ENCODE measurements around the gene MT1HL1.
"Not testable (repeated sequence)": the region's sequence is repeated elsewhere in the genome, so short reads cannot be mapped to it uniquely, and the experiment has no call there.

The MT1HL1 gene

DNA sequence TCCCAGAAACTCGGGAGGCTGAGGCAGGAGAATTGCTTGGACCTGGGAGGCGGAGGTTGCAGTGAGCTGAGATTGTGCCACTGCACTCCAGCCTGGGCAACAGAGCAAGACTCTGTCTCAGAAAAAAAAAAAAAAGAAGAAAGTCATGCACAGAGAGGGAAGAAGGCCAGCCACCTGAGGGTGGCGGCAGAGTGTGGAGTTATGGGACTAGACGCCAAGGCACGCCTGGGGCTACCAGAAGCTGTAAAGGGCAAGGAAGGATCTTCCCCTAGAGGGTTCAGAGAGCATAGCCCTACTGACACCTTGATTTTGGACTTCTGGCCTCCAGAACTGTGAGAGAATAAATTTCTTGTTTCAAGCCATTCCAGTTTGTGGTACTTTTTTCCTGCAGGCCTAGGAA is 30.2 kb downstream of the MT1HL1 start:
- not testable (repeated sequence) for DNase-seq

DNA sequence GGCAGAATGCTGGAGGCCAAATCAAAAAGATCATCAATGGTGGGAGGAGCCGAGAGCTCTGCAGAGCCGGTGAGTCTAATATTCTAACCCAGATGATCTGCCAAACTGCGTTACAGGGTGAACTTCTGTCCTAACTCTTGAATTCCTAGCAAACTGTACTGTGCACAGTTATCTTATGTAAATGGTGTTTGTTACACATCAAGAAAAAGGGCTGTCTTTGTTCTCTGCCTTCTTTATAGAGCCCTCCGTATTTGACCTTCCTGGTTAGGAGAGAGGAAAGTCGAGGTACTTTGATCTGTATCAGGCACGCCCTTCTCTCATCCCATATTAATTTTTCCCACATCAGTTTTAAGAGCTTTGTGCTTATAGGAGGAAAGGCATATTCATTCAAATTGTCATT is 37.6 kb downstream of the MT1HL1 start:
- DNase-seq = no peak

DNA sequence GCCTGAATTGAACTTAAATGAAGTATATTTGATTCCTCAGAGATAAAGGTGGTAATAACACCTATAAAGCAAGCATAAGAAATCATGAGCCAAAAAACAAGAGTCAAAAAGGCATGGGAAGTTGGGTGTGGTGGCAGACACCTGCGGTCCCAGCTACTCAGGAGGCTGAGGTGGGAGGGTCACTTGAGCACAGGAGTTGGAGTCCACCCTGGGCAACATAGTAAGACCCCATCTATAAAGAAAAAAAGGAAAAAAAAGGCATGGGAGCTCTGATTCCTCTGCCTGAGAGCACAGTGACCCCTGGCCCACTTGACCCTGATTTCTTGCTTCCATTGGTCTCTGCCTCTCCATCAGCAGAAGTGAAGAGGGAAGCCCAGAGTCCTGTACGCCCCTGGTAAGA is 40.3 kb downstream of the MT1HL1 start:
- no peak for DNase-seq

DNA sequence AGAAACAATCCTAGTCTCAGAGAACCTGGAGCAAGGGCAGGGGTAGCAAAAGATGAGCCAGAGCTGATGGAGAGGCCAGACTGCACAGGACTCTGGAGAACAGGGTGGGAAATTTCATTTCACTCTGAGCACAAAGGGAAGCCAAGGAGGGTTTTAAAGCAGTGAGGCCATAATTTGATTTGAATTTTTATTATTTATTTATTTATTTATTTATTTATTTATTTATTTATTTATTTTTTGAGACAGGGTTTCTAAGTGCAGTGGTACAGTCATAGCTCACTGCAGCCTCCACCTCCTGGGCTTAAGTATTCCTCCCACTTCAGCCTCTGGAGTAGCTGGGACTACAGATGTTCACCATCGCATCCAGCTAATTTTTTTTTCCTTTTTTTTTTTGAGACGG is 45.1 kb downstream of the MT1HL1 start:
- DNase-seq = no peak

DNA sequence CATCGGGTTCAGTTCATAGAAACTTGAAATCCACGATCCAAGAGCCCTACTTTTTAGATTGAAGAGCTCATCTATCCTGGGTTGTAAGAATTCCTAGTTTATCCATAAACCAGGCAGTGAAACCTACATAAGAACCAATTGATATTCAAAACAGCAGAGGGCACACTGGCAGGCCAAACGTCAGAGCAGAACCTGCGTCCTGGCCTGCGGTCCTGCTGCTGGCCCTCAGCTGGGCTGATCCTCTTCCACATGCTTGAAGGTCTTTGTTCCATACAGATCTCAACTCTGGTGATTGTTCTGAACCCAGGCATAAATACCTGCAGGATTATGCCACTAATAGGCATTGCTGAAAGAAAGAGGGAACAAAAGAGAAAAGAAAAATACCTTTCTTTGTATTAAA is 47.0 kb downstream of the MT1HL1 start:
- DNase-seq = no peak
